ENCODE measurements around the gene CAP1. TPM values are rescaled to one million over a fixed set of nuclear protein-coding genes. Genes with fewer than 3 reads are reported as not detected.

Gene CAP1
- total and polyA plus RNA-seq, 4 donors = 209 to 493 (median 321) TPM

GRCh38 chr1:40110389-40110788 is 69.9 kb downstream of the CAP1 start:
- H3K36me3 ChIP-seq (ENCODE audit: control insufficient read depth in 1 of 2, insufficient read depth in 2 of 2, low read length in 1 of 2) = no peaks in the 10 kb centered on the region
- no peak for DNase-seq
- no peaks in the 10 kb centered on the region for H3K27me3 ChIP-seq (ENCODE audit: control insufficient read depth in 1 of 2, insufficient read depth in 2 of 2, low read length in 1 of 2)
- intact Hi-C loops (cut with DNase I) = no loop called here
- no peak overlapping the region for H3K27ac ChIP-seq (ENCODE audit: low read depth in 1 of 2, low read length in 2 of 2)
- H3K4me1 ChIP-seq (ENCODE audit: control insufficient read depth in 1 of 2, insufficient read depth in 2 of 2, low read length in 2 of 2) = no peaks in the 10 kb centered on the region
- no peak for ATAC-seq (ENCODE audit: low FRiP score)
- no peak overlapping the region for H3K4me3 ChIP-seq (ENCODE audit: low read length in 2 of 2)
- H3K9me3 ChIP-seq (ENCODE audit: control insufficient read depth, low read length) = peaks cover 5% of the 10 kb centered on the region

DNA sequence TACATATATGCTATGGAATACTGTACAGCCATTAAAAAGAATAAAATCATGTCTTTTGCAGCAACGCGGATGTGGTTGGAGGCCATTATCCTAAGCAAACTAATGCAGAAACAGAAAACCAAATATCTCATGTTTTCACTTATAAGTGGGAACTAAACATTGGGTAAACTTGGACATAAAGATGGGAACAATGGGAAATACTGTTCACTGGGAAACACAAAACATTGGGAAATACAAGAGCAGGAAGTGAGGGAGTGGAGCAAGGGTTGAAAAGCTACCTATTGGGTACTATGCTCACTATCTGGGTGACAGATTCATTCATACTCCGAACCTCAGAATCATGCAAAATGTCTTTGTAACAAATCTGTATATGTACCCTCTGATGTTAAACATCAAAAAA is 73.9 kb downstream of the CAP1 start:
- 86 to 88% methylated on average over 3 of the region's 3 CpGs for WGBS, 2 donors
- ATAC-seq (ENCODE audit: low FRiP score) = no peak

GRCh38 chr1:40120128-40120527 is 79.6 kb downstream of the CAP1 start:
- Histone ChIP-seq H3K36me3 (ENCODE audit: control insufficient read depth in 1 of 2, insufficient read depth in 2 of 2, low read length in 1 of 2) (no peaks in the 10 kb centered on the region), H3K27ac (ENCODE audit: low read depth in 1 of 2, low read length in 2 of 2) (no peak overlapping the region), H3K9me3 (ENCODE audit: control insufficient read depth, low read length) (no peaks in the 10 kb centered on the region), H3K4me1 (ENCODE audit: control insufficient read depth in 1 of 2, insufficient read depth in 2 of 2, low read length in 2 of 2) (no peaks in the 10 kb centered on the region), H3K27me3 (ENCODE audit: control insufficient read depth in 1 of 2, insufficient read depth in 2 of 2, low read length in 1 of 2) (no peaks in the 10 kb centered on the region), H3K4me3 (ENCODE audit: low read length in 2 of 2) (no peak overlapping the region)
- intact Hi-C loops (cut with DNase I) = no loop called here
- DNase-seq (no peak), ATAC-seq (ENCODE audit: low FRiP score) (no peak)
- WGBS, 2 donors = 78 to 79% methylated on average over 7 of the region's 7 CpGs

More for the DNA sequence above, 73.9 kb downstream of the CAP1 start:
- Histone ChIP-seq H3K9me3 (ENCODE audit: control insufficient read depth, low read length) (peaks cover 2% of the 10 kb centered on the region), H3K4me1 (ENCODE audit: control insufficient read depth in 1 of 2, insufficient read depth in 2 of 2, low read length in 2 of 2) (no peaks in the 10 kb centered on the region), H3K36me3 (ENCODE audit: control insufficient read depth in 1 of 2, insufficient read depth in 2 of 2, low read length in 1 of 2) (no peaks in the 10 kb centered on the region), H3K27me3 (ENCODE audit: control insufficient read depth in 1 of 2, insufficient read depth in 2 of 2, low read length in 1 of 2) (no peaks in the 10 kb centered on the region), H3K4me3 (ENCODE audit: low read length in 2 of 2) (no peak overlapping the region), H3K27ac (ENCODE audit: low read depth in 1 of 2, low read length in 2 of 2) (no peak overlapping the region)
- intact Hi-C loops (cut with DNase I) = no loop called here
- DNase-seq = no peak

Other genes with a start within 250 kb of the CAP1 start
- 10 to 100 TPM; 15.3 to 17.3 TPM for gene TRIT1, start 157.2 kb upstream of the CAP1 start, total RNA-seq
- gene TRIT1, start 157.2 kb upstream of the CAP1 start, polyA plus RNA-seq = 10 to 100 TPM in 1 of 2 donors, 1 to 10 TPM in 1; 9.4 to 12.3 TPM
- 1 to 10 TPM in 1 of 2 donors, under 1 TPM in 1; 0.45 to 1.2 TPM for gene MYCL, start 138.8 kb upstream of the CAP1 start, total RNA-seq
- under 1 TPM in 1 of 2 donors, not detected in 1; 0.50 TPM for gene MYCL, start 138.8 kb upstream of the CAP1 start, polyA plus RNA-seq
- gene MFSD2A, start 85.6 kb upstream of the CAP1 start, total RNA-seq = 1 to 10 TPM; 1.3 to 1.5 TPM
- gene MFSD2A, start 85.6 kb upstream of the CAP1 start, polyA plus RNA-seq = 1 to 10 TPM in 1 of 2 donors, under 1 TPM in 1; 0.31 to 3.3 TPM
- 10 to 100 TPM; 80.5 to 84.2 TPM for gene PPT1, start 56.5 kb downstream of the CAP1 start, total RNA-seq
- 10 to 100 TPM; 56.7 to 93.7 TPM for gene PPT1, start 56.5 kb downstream of the CAP1 start, polyA plus RNA-seq
- gene RLF, start 120.7 kb downstream of the CAP1 start, total RNA-seq = 10 to 100 TPM; 20.0 to 25.1 TPM
- 1 to 10 TPM; 3.1 to 5.9 TPM for gene RLF, start 120.7 kb downstream of the CAP1 start, polyA plus RNA-seq
- gene TMCO2, start 207.2 kb downstream of the CAP1 start, total RNA-seq = not detected
- gene TMCO2, start 207.2 kb downstream of the CAP1 start, polyA plus RNA-seq = not detected
- gene ZMPSTE24, start 217.5 kb downstream of the CAP1 start, total RNA-seq = 10 to 100 TPM; 51.1 to 56.5 TPM
- 10 to 100 TPM; 27.8 to 28.9 TPM for gene ZMPSTE24, start 217.5 kb downstream of the CAP1 start, polyA plus RNA-seq

All from aorta (tissue), 5 donors.